ENCODE measurements around the gene FAAP20.

Gene FAAP20

GRCh38 chr1:2230781-2231531 is 36.4 kb upstream of the FAAP20 start:
- no peaks in the 10 kb centered on the region for H3K9me3 ChIP-seq (ENCODE audit: control insufficient read depth, low read length)
- H2AFZ ChIP-seq, result no peak overlapping the region
- no peaks in the 10 kb centered on the region for H3K36me3 ChIP-seq (ENCODE audit: control insufficient read depth, insufficient read depth, low read length)
- TF ChIP-seq CTCF (IDR thresholded peaks at IDR 0.05), result no peak
- peaks cover 49% of the 10 kb centered on the region for H3K79me2 ChIP-seq
- no peak overlapping the region for H3K9ac ChIP-seq
- H3K27ac ChIP-seq, result no peak overlapping the region
- no peaks in the 10 kb centered on the region for H3K27me3 ChIP-seq (ENCODE audit: control insufficient read depth, insufficient read depth, low read length)
- no peaks in the 10 kb centered on the region for H3K4me1 ChIP-seq
- H3K4me3 ChIP-seq (ENCODE audit: low read depth, low read length), result peak overlapping the region; percentile 56
- peak overlapping the region; percentile 87 for H3K4me2 ChIP-seq (ENCODE audit: low read length)

- no peaks in the 10 kb centered on the region for H3K4me1 ChIP-seq
Measured at GRCh38 chr1:2229911-2230731, 35.5 kb upstream of the FAAP20 start.

GRCh38 chr1:2229037-2229864 is 34.7 kb upstream of the FAAP20 start:
- Histone ChIP-seq H3K27ac (peak overlapping the region; percentile 17), H3K36me3 (ENCODE audit: control insufficient read depth, insufficient read depth, low read length) (no peaks in the 10 kb centered on the region), H2AFZ (no peak overlapping the region), H3K4me1 (no peaks in the 10 kb centered on the region), H3K9ac (no peak overlapping the region), H3K4me2 (ENCODE audit: low read length) (peak overlapping the region; percentile 87), H3K4me3 (ENCODE audit: low read depth, low read length) (peak overlapping the region; percentile 56), H3K9me3 (ENCODE audit: control insufficient read depth, low read length) (no peaks in the 10 kb centered on the region), H3K79me2 (peaks cover 40% of the 10 kb centered on the region), H3K27me3 (ENCODE audit: control insufficient read depth, insufficient read depth, low read length) (no peaks in the 10 kb centered on the region)
- TF ChIP-seq CTCF (IDR thresholded peaks at IDR 0.05), result no peak

More at GRCh38 chr1:2229911-2230731, 35.5 kb upstream of the FAAP20 start:
- Histone ChIP-seq H3K9ac (no peak overlapping the region), H3K79me2 (peaks cover 41% of the 10 kb centered on the region), H3K9me3 (ENCODE audit: control insufficient read depth, low read length) (no peaks in the 10 kb centered on the region), H3K36me3 (ENCODE audit: control insufficient read depth, insufficient read depth, low read length) (no peaks in the 10 kb centered on the region), H3K27me3 (ENCODE audit: control insufficient read depth, insufficient read depth, low read length) (no peaks in the 10 kb centered on the region), H3K4me2 (ENCODE audit: low read length) (peak overlapping the region; percentile 87), H3K4me3 (ENCODE audit: low read depth, low read length) (peak overlapping the region; percentile 56), H3K27ac (peak overlapping the region; percentile 39), H2AFZ (no peak overlapping the region)
- no peak for TF ChIP-seq CTCF (IDR thresholded peaks at IDR 0.05)

GRCh38 chr1:2228694-2229036 is 34.1 kb upstream of the FAAP20 start:
- Histone ChIP-seq H2AFZ (no peak overlapping the region), H3K79me2 (peaks cover 34% of the 10 kb centered on the region), H3K9ac (no peak overlapping the region), H3K9me3 (ENCODE audit: control insufficient read depth, low read length) (no peaks in the 10 kb centered on the region), H3K36me3 (ENCODE audit: control insufficient read depth, insufficient read depth, low read length) (no peaks in the 10 kb centered on the region), H3K4me1 (no peaks in the 10 kb centered on the region), H3K27me3 (ENCODE audit: control insufficient read depth, insufficient read depth, low read length) (no peaks in the 10 kb centered on the region), H3K27ac (peak overlapping the region; percentile 17), H3K4me2 (ENCODE audit: low read length) (peak overlapping the region; percentile 87), H3K4me3 (ENCODE audit: low read depth, low read length) (peak overlapping the region; percentile 56)
- TF ChIP-seq CTCF (IDR thresholded peaks at IDR 0.05), result no peak
